SK-N-MC (cell line): ENCODE results near the gene FBLN1.

Source experiments
- DNase-seq: peaks from one replicate; pipeline ENCODE4 v3.0.0-alpha.2; 2011; ENCODE audit warnings: low read depth, low spot score
- H3K27ac ChIP-seq: fragments of 200-600 bp; sonication (generic); 2 replicates; pipeline ENCODE4 v1.5.1; 2016; ENCODE audit warnings: mixed run types
- H3K36me3 ChIP-seq: fragments of 200-600 bp; sonication (generic); 2 replicates; pipeline ENCODE4 v1.6.1; 2017; ENCODE audit warnings: antibody characterized with exemption, low read length, mixed read lengths; ENCODE audit not compliant: insufficient read depth
- H3K4me3 ChIP-seq: fragments of 200-600 bp; sonication (generic); 2 replicates; pipeline ENCODE4 v1.5.1; 2016
- H3K9ac ChIP-seq: fragments of 200-600 bp; sonication (generic); 2 replicates; pipeline ENCODE4 v1.8.0; 2017; ENCODE audit warnings: mixed run types, mixed read lengths; ENCODE audit not compliant: insufficient read length
- H3K9me3 ChIP-seq: fragments of 200-600 bp; sonication (generic); 2 replicates; pipeline ENCODE4 v1.6.1; 2017; ENCODE audit warnings: low read depth, mild to moderate bottlenecking, antibody characterized with exemption, low read length, moderate library complexity, mixed read lengths
- EZH2 ChIP-seq: fragments of 200-600 bp; sonication (generic); IDR thresholded peaks from one replicate; pipeline ENCODE4 v1.6.1; 2017; ENCODE audit warnings: antibody characterized with exemption
- FOXP2 ChIP-seq: optimal IDR thresholded peaks from 2 replicates; pipeline ENCODE3; 2011; ENCODE audit warnings: mild to moderate bottlenecking, moderate library complexity; ENCODE audit not compliant: insufficient read depth; ENCODE audit errors: extremely low read length, control extremely low read depth
- POLR2AphosphoS5 ChIP-seq: IDR thresholded peaks from 2 replicates; pipeline ENCODE4 v1.6.1; 2012; ENCODE audit warnings: mild to moderate bottlenecking, low read depth, low read length, borderline replicate concordance

The FBLN1 gene

DNA sequence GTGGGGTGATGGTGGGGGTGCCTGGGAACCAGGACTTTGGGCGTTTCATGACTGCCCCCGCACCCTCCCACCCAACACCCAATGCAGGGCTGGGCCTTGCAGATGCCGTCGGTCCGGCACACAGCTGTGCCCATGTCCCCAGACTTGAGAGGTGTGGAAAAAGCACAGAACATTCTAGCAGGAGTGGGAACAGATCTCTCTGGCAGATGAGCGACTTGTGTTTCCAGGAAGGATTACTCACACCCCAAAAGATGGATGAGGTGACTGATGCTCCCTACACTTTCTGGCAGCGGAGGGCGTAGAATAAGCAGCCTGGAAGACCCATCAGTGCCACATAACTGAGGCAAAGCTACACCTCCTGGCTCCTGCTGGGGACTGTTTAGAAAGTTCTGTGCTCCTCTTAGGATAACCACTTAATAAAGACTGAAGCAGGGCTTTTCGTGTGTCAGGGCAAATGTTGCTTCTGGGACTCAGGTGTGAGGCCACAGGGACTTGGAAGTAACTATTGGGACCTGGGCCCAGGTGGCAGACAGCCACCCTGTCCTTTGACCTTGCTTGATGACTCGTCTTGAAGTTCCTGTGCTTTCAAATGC lies 24.2 kb downstream of the FBLN1 start:
- Histone ChIP-seq H3K9ac (no peak overlapping the region), H3K27ac (no peak overlapping the region), H3K4me3 (no peak overlapping the region), H3K36me3 (peaks cover 24% of the 10 kb centered on the region; the same call in 1 of the 2 replicates), H3K9me3 (no peaks in the 10 kb centered on the region)
- DNase-seq, result no peak
- TF ChIP-seq POLR2AphosphoS5 (no peak), FOXP2 (no peak), EZH2 (no peak)

DNA sequence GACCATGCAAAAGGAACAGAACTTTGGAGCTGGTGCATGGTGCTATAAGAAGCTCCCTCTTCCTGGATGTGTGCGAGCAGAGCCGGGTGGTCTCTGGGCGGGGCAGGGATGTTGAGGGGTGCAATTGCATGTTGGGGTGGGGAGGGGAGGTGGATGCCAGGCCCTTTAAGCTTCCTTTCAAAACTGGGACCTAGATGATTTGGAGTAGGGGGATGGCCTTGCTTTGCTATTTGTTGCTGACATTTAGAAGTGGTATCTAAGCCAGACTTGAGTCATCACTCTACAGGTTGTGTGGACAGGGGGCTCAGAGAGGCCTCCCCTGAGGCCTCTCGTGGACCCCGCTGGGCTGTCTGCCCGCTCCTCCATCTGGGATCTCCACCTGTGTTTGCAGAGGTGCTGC lies 24.8 kb downstream of the FBLN1 start:
- DNase-seq, result no peak
- Histone ChIP-seq H3K4me3 (no peak overlapping the region), H3K36me3 (peaks cover 20% of the 10 kb centered on the region; the same call in 1 of the 2 replicates), H3K9ac (no peak overlapping the region), H3K27ac (no peak overlapping the region), H3K9me3 (no peaks in the 10 kb centered on the region)
- TF ChIP-seq POLR2AphosphoS5 (no peak), FOXP2 (no peak), EZH2 (no peak)

DNA sequence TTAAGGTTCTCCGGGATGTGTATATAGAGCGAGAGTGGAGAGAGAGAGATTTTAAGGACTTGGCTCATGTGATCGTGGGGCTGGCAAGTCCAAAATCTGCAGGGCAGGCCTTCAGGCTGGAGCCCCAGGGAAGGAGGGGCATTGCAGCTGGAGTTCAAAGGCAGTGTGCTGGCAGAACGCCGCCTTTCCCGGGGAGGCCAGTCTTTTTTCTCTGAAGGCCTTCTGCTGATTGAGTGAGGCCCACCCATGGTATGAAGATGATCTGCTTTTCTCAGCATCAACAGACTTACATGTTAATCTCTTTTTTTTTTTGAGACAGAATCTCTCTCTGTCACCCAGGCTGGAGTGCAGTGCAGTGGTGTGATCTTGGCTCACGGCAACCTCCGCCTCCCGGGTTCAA lies 25.4 kb downstream of the FBLN1 start:
- no peak overlapping the region for H3K27ac ChIP-seq
- no peak overlapping the region for H3K9ac ChIP-seq
- DNase-seq, result no peak
- no peak overlapping the region for H3K4me3 ChIP-seq
- no peaks in the 10 kb centered on the region for H3K9me3 ChIP-seq
- peaks cover 23% of the 10 kb centered on the region; the same call in 1 of the 2 replicates for H3K36me3 ChIP-seq
- no peak for TF ChIP-seq FOXP2
- TF ChIP-seq POLR2AphosphoS5, result no peak
- no peak for TF ChIP-seq EZH2

DNA sequence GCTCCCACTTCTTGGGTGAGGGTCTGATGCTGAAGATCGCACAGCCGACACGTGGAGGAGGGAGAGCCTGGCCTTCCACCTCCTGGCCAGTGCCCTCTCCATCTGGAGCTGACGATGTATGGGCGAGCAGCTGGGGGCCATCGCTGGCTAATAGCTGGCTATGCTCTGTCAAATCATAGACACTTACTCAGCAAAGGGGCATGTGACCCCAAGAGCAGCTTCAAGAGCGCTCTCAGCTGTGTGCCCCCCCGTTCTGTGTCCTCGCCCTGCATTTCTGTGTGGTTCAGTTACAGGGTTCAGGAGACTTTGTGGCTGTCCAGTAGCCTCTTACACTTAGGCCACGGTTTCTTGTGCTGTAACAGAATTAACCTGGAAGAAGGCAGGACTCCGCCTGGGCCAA lies 26.4 kb downstream of the FBLN1 start:
- no peak for TF ChIP-seq POLR2AphosphoS5
- no peak for TF ChIP-seq EZH2
- TF ChIP-seq FOXP2, result no peak
- Histone ChIP-seq H3K9me3 (no peaks in the 10 kb centered on the region), H3K36me3 (peaks cover 29% of the 10 kb centered on the region; the same call in 1 of the 2 replicates), H3K27ac (no peak overlapping the region), H3K4me3 (no peak overlapping the region), H3K9ac (no peak overlapping the region)
- no peak for DNase-seq

DNA sequence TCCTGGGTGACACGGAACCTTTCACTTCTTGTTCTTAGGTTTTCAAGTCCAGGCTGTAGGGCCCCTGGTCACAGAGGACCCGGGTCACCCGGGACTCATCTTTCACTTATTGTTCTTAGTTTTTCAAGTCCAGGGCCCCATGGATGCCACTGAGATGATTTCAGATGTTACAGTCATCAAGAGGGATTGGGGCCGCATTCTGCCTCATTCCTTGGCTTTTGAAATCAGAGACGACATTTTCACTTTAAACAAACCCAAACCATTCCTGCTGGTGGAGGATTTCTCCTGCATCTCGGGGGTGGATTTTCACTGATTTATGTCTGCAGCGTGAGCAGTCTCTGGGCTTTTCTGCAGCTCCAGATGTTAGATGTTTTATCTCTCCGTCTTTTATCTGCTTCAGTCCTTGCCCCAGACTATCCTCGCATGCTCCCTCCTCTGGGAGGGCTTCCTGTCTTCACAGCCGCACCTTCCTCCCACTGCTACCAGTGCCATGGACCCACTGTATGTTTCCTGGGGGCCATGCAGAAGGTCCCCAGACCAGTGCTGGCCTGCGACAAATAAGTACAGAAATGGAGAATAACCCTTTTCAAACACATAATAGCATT lies 27.4 kb downstream of the FBLN1 start:
- H3K9me3 ChIP-seq, result no peaks in the 10 kb centered on the region
- TF ChIP-seq FOXP2 (no peak), POLR2AphosphoS5 (no peak), EZH2 (no peak)
- H3K27ac ChIP-seq, result peak overlapping the region; percentile 14; the same call in 1 of the 2 replicates
- no peak overlapping the region for H3K4me3 ChIP-seq
- H3K36me3 ChIP-seq, result peaks cover 33% of the 10 kb centered on the region; the same call in 1 of the 2 replicates
- no peak overlapping the region for H3K9ac ChIP-seq
- no peak for DNase-seq

DNA sequence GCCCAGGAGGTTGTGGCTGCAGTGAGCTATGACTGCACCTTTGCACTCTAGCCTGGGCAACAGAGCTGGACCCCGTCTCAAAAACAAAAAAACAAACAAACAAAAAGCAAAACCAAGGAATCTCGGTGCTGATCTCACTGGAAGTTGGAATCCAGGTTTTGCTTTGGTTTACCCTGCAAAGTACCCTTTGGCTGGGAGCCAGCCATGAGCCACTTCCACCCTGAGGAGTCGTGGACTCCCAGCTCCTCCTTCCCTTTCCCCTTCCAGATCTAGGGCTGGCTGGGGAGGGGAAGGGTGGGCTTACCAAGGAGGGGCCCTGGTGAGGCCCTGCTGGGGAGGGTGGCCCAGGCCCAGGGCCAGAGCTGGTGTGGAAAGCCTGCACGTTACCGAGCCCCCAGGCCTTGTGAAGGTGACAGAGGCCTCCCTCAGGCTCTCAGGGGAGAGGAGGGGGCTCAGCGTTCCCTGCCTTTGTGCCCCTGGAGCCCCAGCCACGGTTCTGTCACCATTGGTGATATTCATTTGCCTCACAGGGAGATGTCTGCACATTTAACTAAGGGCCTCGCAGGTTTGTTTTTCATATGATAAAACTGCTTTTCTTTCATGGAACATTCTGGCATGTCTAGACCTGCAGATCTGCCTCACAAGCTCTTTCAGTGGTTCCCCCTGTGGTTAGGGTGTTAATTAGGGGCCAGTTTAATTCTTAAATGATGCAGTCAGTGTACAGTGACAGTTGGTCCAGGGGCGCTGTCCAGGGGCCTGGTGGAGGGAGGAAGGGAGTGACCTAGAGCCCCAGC lies 29.0 kb downstream of the FBLN1 start:
- no peak for TF ChIP-seq EZH2
- Histone ChIP-seq H3K9me3 (no peaks in the 10 kb centered on the region), H3K4me3 (no peak overlapping the region), H3K27ac (no peak overlapping the region), H3K9ac (no peak overlapping the region), H3K36me3 (peaks cover 30% of the 10 kb centered on the region)
- no peak for DNase-seq

DNA sequence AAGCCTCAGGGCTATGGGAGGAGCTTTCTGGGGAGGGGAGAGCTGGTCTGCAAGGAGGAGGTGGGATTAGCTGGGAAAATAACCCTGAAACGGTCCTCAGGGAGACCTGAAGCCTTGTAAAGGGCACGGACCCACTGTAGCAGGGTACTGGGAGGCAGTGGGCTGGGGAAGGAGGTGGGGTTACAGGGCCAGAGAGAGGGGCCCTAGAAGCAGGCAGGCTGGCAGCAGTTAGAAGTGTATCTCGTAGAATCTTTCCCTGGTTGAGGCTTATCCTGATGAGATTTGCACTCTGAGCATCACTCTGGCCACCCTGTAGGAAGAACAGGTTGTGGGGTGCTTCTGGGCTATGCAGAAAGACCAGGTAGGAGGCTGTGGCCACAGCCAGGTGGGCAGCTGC lies 29.6 kb downstream of the FBLN1 start:
- TF ChIP-seq FOXP2 (no peak), EZH2 (no peak), POLR2AphosphoS5 (no peak)
- H3K9me3 ChIP-seq, result no peaks in the 10 kb centered on the region
- H3K4me3 ChIP-seq, result no peak overlapping the region
- H3K9ac ChIP-seq, result no peak overlapping the region
- peaks cover 30% of the 10 kb centered on the region for H3K36me3 ChIP-seq
- H3K27ac ChIP-seq, result no peak overlapping the region
- no peak for DNase-seq

DNA sequence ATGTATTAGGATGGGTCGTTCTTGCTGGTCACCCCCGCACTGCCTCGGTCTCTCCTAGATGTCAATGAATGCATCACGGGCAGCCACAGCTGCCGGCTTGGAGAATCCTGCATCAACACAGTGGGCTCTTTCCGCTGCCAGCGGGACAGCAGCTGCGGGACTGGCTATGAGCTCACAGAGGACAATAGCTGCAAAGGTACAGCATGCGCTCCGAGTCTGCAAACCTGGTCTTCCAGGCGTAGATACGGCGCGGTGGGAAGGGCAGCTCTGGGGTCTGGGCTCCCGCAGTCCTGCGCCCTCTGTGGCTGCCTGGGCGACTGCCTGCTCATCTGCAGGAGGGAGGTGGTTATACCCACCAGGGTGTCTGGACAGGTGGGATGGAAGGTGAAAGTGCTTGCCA lies 31.0 kb downstream of the FBLN1 start:
- Histone ChIP-seq H3K9ac (no peak overlapping the region), H3K9me3 (no peaks in the 10 kb centered on the region), H3K4me3 (no peak overlapping the region), H3K27ac (no peak overlapping the region), H3K36me3 (peaks cover 28% of the 10 kb centered on the region)
- DNase-seq, result no peak
- no peak for TF ChIP-seq POLR2AphosphoS5
